IMR-90 (cell line): Measurements from ENCODE around the gene ADD2. TPM values are rescaled to one million over a fixed set of nuclear protein-coding genes. Genes with fewer than 3 reads are reported as not detected.

ENCODE experiments used
- ATAC-seq: fragments of 200-7000 bp; cut with Tn5 transposase; 2 replicates; pipeline ENCODE4 v1.9.1; 2020; ENCODE audit warnings: low read depth, mild to moderate bottlenecking, moderate library complexity
- BruUV-seq: library from RNA; stranded (reverse); fragments of 400-500 nt; replicated peaks from 2 replicates; lab custom pipeline; 2021; lab: Mats Ljungman, UMichigan
- CTCF ChIA-PET: fragments of 300-600 bp; formaldehyde crosslinking; extraction: SDS; loops from one replicate; lab custom pipeline; 2021; ENCODE audit warnings: antibody characterized with exemption; lab: Yijun Ruan, JAX
- POLR2A ChIA-PET: fragments of 300-600 bp; sonication (Branson Sonifier 250); formaldehyde crosslinking; loops from one replicate; lab custom pipeline; 2022; ENCODE audit warnings: antibody characterized with exemption; ENCODE audit not compliant: unreplicated experiment; lab: Charles Lee
- DNase-seq: peaks from one replicate; pipeline ENCODE4 v3.0.0; 2013
- H2AFZ ChIP-seq: replicated peaks from 2 replicates; pipeline ENCODE3; 2013; ENCODE audit warnings: low read length, mild to moderate bottlenecking; ENCODE audit not compliant: poor library complexity
- H2AK5ac ChIP-seq: 2 replicates; pipeline ENCODE4 v1.6.1; 2013; ENCODE audit warnings: low read depth, low read length, inconsistent platforms
- H2AK9ac ChIP-seq: replicated peaks from 2 replicates; pipeline ENCODE3; 2013; ENCODE audit warnings: mild to moderate bottlenecking, low read depth, low read length, moderate library complexity; ENCODE audit not compliant: poor library complexity
- H2BK120ac ChIP-seq: 2 replicates; pipeline ENCODE4 v1.6.1; 2013; ENCODE audit warnings: low read depth, low read length, inconsistent platforms
- H2BK15ac ChIP-seq: 3 replicates; pipeline ENCODE4 v1.6.1; 2013; ENCODE audit warnings: low read depth, low read length, inconsistent platforms
- H2BK20ac ChIP-seq: 2 replicates; pipeline ENCODE4 v1.6.1; 2013; ENCODE audit warnings: low read depth, mild to moderate bottlenecking, inconsistent platforms, low read length, moderate library complexity
- H2BK5ac ChIP-seq: 2 replicates; pipeline ENCODE4 v1.6.1; 2013; ENCODE audit warnings: mild to moderate bottlenecking, low read depth, low read length, inconsistent platforms; ENCODE audit not compliant: poor library complexity, severe bottlenecking
- H3K14ac ChIP-seq: replicated peaks from 2 replicates; pipeline ENCODE4 v1.6.1; 2013; ENCODE audit warnings: low read depth, low read length, inconsistent platforms
- H3K18ac ChIP-seq: 2 replicates; pipeline ENCODE4 v1.6.1; 2013; ENCODE audit warnings: low read depth, low read length, control low read depth
- H3K23ac ChIP-seq: 2 replicates; pipeline ENCODE4 v1.6.1; 2013; ENCODE audit warnings: low read depth, low read length, inconsistent platforms
- H3K27ac ChIP-seq: 2 replicates; pipeline ENCODE4 v1.5.1; 2013; ENCODE audit warnings: mild to moderate bottlenecking, control low read depth, low read length; ENCODE audit not compliant: insufficient read depth
- H3K27me3 ChIP-seq: 2 replicates; pipeline ENCODE4 v1.6.1; 2013; ENCODE audit warnings: low read length; ENCODE audit not compliant: control insufficient read depth, insufficient read depth
- H3K36me3 ChIP-seq: 2 replicates; pipeline ENCODE4 v1.6.1; 2013; ENCODE audit warnings: low read length, mixed read lengths; ENCODE audit not compliant: control insufficient read depth, insufficient read depth
- H3K4ac ChIP-seq: 2 replicates; pipeline ENCODE4 v1.6.1; 2013; ENCODE audit warnings: low read depth, low read length, inconsistent platforms
- H3K4me1 ChIP-seq: 2 replicates; pipeline ENCODE4 v1.6.1; 2013; ENCODE audit warnings: low read length, mixed read lengths; ENCODE audit not compliant: control insufficient read depth, insufficient read depth
- H3K4me2 ChIP-seq: 2 replicates; pipeline ENCODE4 v1.6.1; 2013; ENCODE audit warnings: low read depth, mild to moderate bottlenecking, control low read depth, low read length, moderate library complexity
- H3K4me3 ChIP-seq: 2 replicates; pipeline ENCODE4 v1.5.1; 2013; ENCODE audit warnings: low read depth, mild to moderate bottlenecking, control low read depth, low read length, moderate library complexity; ENCODE audit not compliant: insufficient read depth
- H3K56ac ChIP-seq: 2 replicates; pipeline ENCODE4 v1.6.1; 2013; ENCODE audit warnings: low read length, inconsistent platforms; ENCODE audit not compliant: insufficient read depth; ENCODE audit errors: extremely low read depth
- H3K79me1 ChIP-seq, 2 experiments: 2 replicates each; pipeline ENCODE4 v1.6.1; 2013; ENCODE audit warnings: low read length in 2 of 2, inconsistent platforms in 1 of 2, low read depth in 1 of 2
- H3K9ac ChIP-seq: 2 replicates; pipeline ENCODE4 v1.6.1; 2013; ENCODE audit warnings: low read depth, low read length, control low read depth
- H3K9me1 ChIP-seq: 2 replicates; pipeline ENCODE4 v1.6.1; 2013; ENCODE audit warnings: low read length, inconsistent platforms; ENCODE audit not compliant: insufficient read depth
- H3K9me3 ChIP-seq: 2 replicates; pipeline ENCODE4 v1.6.1; 2013; ENCODE audit warnings: low read length; ENCODE audit not compliant: control insufficient read depth, insufficient read depth
- H4K20me1 ChIP-seq: 2 replicates; pipeline ENCODE4 v1.6.1; 2013; ENCODE audit warnings: low read length, inconsistent platforms; ENCODE audit not compliant: insufficient read depth
- H4K5ac ChIP-seq: 2 replicates; pipeline ENCODE4 v1.6.1; 2013; ENCODE audit warnings: mild to moderate bottlenecking, low read depth, low read length, control low read depth
- H4K8ac ChIP-seq, 2 experiments: 2 replicates each; pipeline ENCODE4 v1.6.1; 2013; ENCODE audit warnings: low read depth in 2 of 2, low read length in 2 of 2, control low read depth in 1 of 2, inconsistent platforms in 1 of 2
- H4K91ac ChIP-seq: 2 replicates; pipeline ENCODE4 v1.6.1; 2013; ENCODE audit warnings: low read depth, low read length, inconsistent platforms; ENCODE audit not compliant: insufficient read depth
- FOS ChIP-seq: fragments of 150-350 bp; IDR thresholded peaks from 2 replicates; pipeline ENCODE4 v1.6.1; 2016; ENCODE audit warnings: low read depth, low read length
- MAFK ChIP-seq: IDR thresholded peaks from 2 replicates; pipeline ENCODE4 v1.6.1; 2012; ENCODE audit warnings: low read depth, low read length, improper control_type of control experiment
- MAZ ChIP-seq: IDR thresholded peaks from 2 replicates; pipeline ENCODE4 v1.6.1; 2012; ENCODE audit warnings: low read depth, mild to moderate bottlenecking, low read length, improper control_type of control experiment, moderate library complexity, borderline replicate concordance
- NFE2L2 ChIP-seq: fragments of 150-350 bp; IDR thresholded peaks from 2 replicates; pipeline ENCODE4 v1.6.1; 2016; ENCODE audit warnings: low read depth, mild to moderate bottlenecking, low read length
- RCOR1 ChIP-seq: IDR thresholded peaks from 2 replicates; pipeline ENCODE4 v1.6.1; 2012; ENCODE audit warnings: mild to moderate bottlenecking, low read length, improper control_type of control experiment; ENCODE audit not compliant: insufficient replicate concordance
- RFX5 ChIP-seq: IDR thresholded peaks from 2 replicates; pipeline ENCODE4 v1.8.0; 2012; ENCODE audit warnings: low read depth, mild to moderate bottlenecking, low read length, moderate library complexity
- USF2 ChIP-seq: fragments of 150-350 bp; IDR thresholded peaks from 2 replicates; pipeline ENCODE4 v1.6.1; 2017; ENCODE audit warnings: mild to moderate bottlenecking, antibody characterized with exemption, low read length, low read depth
- WGBS, 2 experiments: methylation state at CpG; one replicate each; pipeline versions ENCODE4 v1.1.5 to v1.1.7; 2013; ENCODE audit warnings: missing lambda C conversion rate in 2 of 2; ENCODE audit not compliant: insufficient read length in 1 of 2; ENCODE audit errors: extremely low coverage in 2 of 2; 5-methylcytosine and 5-hydroxymethylcytosine counted together
- dilution Hi-C: fragments of 300-500 bp; cut with HindIII; formaldehyde crosslinking; loops from one replicate; pipeline ENCODE4 v1.14.3; 2018; ENCODE audit warnings: low sequenced_read_pairs; ENCODE audit not compliant: unreplicated experiment
- in situ Hi-C: fragments of 300-500 bp; cut with MboI; formaldehyde crosslinking; loops from 3 replicates; pipeline ENCODE4 v1.14.3; 2019; ENCODE audit warnings: low sequenced_read_pairs, inconsistent platforms, mixed read lengths
- intact Hi-C: fragments of 100-400 bp; cut with micrococcal nuclease; formaldehyde crosslinking; loops from 2 replicates; pipeline ENCODE4 v1.10.0; 2022
- polyA plus RNA-seq, 3 experiments: library from polyadenylated mRNA; depleted of rRNA; stranded (reverse); fragments of >200 nt; gene quantifications; 2 replicates each; pipeline ENCODE4 v1.2.3, GENCODE V29; 2012; ENCODE audit warnings: low replicate concordance in 1 of 3
- total RNA-seq: library from RNA; depleted of rRNA; stranded (reverse); fragments of >200 nt; gene quantifications from 2 replicates; pipeline ENCODE4 v1.2.3, GENCODE V29; 2012

Gene ADD2
- total and polyA plus RNA-seq, 2 of the 4 experiments (the other 2 are of a cell fraction): not detected

GRCh38 chr2:70673041-70673647 lies 94.9 kb downstream of the ADD2 start:
- H3K9ac ChIP-seq: no peak overlapping the region
- H3K56ac ChIP-seq: no peak overlapping the region
- no peak overlapping the region for H3K18ac ChIP-seq
- H3K9me1 ChIP-seq: no peaks in the 10 kb centered on the region
- no peak overlapping the region for H4K8ac ChIP-seq
- DNase-seq: no peak
- no peak overlapping the region for H3K23ac ChIP-seq
- no peaks in the 10 kb centered on the region for H3K36me3 ChIP-seq
- no peak overlapping the region for H3K27ac ChIP-seq
- no TSS peak for BruUV-seq
- WGBS, 2 experiments: no CpG with 5 or more reads among the region's 7 CpGs
- H2AK5ac ChIP-seq: no peak overlapping the region
- H2AK9ac ChIP-seq: no peak overlapping the region
- intact Hi-C loops: no loop called here
- no peak overlapping the region for H4K5ac ChIP-seq
- H4K91ac ChIP-seq: no peak overlapping the region
- H3K9me3 ChIP-seq: no peaks in the 10 kb centered on the region
- dilution Hi-C loops: no loop called here
- no peaks in the 10 kb centered on the region; the same call in 1 of the 2 replicates for H3K27me3 ChIP-seq
- H3K14ac ChIP-seq: no peak overlapping the region
- H2AFZ ChIP-seq: no peak overlapping the region
- in situ Hi-C loops: no loop called here
- no peak overlapping the region for H2BK20ac ChIP-seq
- no peaks in the 10 kb centered on the region for H3K4me1 ChIP-seq
- H3K79me1 ChIP-seq: no peaks in the 10 kb centered on the region
- H2BK5ac ChIP-seq: no peak overlapping the region
- POLR2A ChIA-PET: no interaction called here
- no peak overlapping the region for H2BK120ac ChIP-seq
- ATAC-seq: no peak
- TF ChIP-seq MAFK (peak; percentile 44; the same call in 1 of the 2 replicates), NFE2L2 (no peak), RCOR1 (no peak), USF2 (no peak), MAZ (no peak), RFX5 (no peak), FOS (no peak)
- no peak overlapping the region for H2BK15ac ChIP-seq
- H3K4me3 ChIP-seq: no peak overlapping the region
- CTCF ChIA-PET: no interaction called here
- no peaks in the 10 kb centered on the region for H4K20me1 ChIP-seq
- H3K4me2 ChIP-seq: no peak overlapping the region
- H3K4ac ChIP-seq: no peak overlapping the region
